ENCODE results near the gene PGLYRP4.

Gene PGLYRP4

DNA sequence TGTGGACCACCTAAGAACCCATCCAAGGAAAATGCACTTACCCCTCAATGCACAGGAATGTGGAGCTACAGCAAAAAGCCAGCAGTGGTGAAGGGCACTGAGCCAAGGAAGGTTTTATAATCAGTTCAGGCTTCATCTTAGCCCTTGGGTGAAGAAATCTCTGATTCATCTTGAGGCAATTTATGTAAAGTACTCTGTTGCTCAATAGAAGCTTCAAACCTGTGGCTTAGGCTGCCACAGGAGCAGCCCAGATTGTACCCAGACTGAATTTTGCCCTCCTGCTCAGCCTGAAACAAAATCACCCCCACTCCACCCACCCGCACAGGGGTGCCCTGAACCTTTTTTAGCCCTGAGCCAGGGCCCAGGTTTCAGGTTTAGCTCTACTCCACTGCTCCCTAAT lies 26.9 kb upstream of the PGLYRP4 start, which contains the start of gene S100A12:
S100A12 (minus strand) TSS at position 111 of the 400 bp plus-strand sequence. CDS start 1,029 bp downstream, outside the sequence.
- TF ChIP-seq ZFX (IDR thresholded peaks at IDR 0.05; ENCODE audit: borderline replicate concordance) = no peak
- TF ChIP-seq, protein P1, sequence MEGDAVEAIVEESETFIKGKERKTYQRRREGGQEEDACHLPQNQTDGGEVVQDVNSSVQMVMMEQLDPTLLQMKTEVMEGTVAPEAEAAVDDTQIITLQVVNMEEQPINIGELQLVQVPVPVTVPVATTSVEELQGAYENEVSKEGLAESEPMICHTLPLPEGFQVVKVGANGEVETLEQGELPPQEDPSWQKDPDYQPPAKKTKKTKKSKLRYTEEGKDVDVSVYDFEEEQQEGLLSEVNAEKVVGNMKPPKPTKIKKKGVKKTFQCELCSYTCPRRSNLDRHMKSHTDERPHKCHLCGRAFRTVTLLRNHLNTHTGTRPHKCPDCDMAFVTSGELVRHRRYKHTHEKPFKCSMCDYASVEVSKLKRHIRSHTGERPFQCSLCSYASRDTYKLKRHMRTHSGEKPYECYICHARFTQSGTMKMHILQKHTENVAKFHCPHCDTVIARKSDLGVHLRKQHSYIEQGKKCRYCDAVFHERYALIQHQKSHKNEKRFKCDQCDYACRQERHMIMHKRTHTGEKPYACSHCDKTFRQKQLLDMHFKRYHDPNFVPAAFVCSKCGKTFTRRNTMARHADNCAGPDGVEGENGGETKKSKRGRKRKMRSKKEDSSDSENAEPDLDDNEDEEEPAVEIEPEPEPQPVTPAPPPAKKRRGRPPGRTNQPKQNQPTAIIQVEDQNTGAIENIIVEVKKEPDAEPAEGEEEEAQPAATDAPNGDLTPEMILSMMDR (IDR thresholded peaks at IDR 0.05) = no peak
- no peak within 1 kb of the TSS for H3K27ac ChIP-seq

DNA sequence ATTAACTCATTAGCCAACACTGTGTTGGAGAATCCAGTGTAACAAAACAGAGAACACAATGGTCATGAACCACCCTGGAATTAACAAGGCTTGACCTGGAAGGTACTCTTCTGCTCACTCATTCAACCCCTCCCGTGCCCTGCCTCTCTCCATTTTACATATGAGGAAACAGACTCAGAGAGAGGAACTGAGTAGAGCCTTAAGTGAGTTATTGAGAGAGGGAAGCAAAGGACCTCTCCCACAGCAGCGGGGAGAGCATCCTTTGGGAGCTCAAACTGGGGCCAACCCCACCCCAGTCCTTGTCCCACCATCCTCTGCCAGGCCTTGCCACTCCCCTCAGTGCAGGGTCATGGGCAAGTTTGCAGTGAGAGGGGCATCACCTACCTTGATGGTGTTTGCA lies 25.4 kb upstream of the PGLYRP4 start:
- TF ChIP-seq, protein P1 (IDR thresholded peaks at IDR 0.05) = no peak
- TF ChIP-seq ZFX (IDR thresholded peaks at IDR 0.05; ENCODE audit: borderline replicate concordance) = no peak
- H3K27ac ChIP-seq = no peak overlapping the region

DNA sequence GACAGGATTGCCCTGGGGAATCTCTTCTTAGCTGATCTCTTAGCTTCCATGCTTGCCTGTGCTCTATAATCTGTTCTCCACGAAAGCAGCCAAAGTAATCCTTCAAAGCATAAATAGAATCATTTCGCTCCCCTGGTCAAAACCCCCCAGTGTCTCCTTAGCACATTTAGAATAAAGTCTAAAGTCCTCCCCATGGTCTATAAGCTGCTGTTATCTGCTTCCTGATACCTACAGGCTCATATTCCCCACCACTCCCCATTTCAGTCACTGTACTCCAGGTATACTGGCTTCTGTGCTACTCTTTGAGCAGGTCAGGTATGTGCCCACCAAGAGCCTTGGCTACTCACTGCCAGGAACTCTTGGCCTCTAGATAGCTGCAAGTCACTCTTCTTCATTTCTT lies 23.9 kb upstream of the PGLYRP4 start:
- TF ChIP-seq, protein P1 (IDR thresholded peaks at IDR 0.05) = no peak
- no peak for TF ChIP-seq ZFX (IDR thresholded peaks at IDR 0.05; ENCODE audit: borderline replicate concordance)
- no peak overlapping the region for H3K27ac ChIP-seq

DNA sequence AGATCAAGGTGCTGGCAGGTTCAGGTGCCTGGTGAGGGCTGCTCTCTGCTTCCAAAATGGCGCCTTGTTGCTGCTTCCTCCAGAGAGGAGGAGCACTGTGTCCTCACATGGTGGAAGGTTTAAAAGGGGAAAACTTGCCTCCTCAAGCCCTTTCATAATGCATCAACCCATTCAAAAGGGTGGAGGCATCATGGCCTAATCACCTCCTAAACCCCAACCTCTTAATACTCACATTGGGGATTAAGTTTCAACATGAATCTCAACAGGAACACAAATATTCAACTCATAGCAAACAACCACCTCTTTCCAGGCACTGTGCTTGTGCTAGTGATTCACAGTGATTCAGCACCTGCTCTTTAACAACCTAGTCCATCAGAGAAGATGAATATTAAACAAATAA lies 22.6 kb upstream of the PGLYRP4 start:
- no peak overlapping the region for H3K27ac ChIP-seq
- TF ChIP-seq, protein P1 (IDR thresholded peaks at IDR 0.05) = no peak
- TF ChIP-seq ZFX (IDR thresholded peaks at IDR 0.05; ENCODE audit: borderline replicate concordance) = no peak

DNA sequence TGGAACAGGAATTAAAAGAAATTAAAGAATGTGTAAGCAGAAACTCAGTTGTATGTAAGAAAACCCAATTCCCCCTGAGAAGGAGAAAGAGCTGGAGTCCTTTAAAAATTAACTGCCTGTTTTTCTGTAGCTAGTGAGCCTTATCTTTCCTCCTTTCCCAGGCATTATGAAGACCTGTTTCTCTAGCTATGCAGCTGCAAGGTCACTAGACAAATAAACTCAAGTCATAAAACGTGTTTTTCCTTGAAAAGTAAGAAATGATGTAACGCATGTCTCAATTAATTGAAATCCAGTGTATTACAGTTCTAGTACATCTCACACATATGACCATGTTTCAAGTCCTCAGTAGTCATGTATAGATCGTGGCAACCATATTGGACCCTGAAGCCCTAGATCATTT lies 21.5 kb upstream of the PGLYRP4 start:
- H3K27ac ChIP-seq = no peak overlapping the region
- TF ChIP-seq, protein P1 (IDR thresholded peaks at IDR 0.05) = no peak
- no peak for TF ChIP-seq ZFX (IDR thresholded peaks at IDR 0.05; ENCODE audit: borderline replicate concordance)

DNA sequence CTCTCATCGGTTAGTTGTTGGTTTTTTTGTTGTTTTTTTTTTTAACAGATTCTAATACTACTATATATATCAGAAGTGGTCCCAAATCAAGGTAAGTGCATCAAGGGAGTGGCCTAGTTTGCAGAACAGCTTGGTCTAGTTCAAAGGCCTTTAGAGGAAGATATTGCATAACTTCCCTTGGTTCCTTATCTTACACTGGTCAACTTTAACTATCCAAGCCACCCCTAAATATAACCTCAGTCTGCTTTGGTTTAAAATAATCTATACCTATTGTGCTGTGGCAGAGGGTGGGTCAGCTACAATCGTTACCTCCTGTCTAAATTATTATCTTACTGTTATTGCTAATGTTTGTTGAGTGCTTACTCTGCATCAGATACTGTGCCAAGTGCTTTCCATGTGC lies 19.9 kb upstream of the PGLYRP4 start:
- TF ChIP-seq, protein P1 (IDR thresholded peaks at IDR 0.05) = no peak
- no peak for TF ChIP-seq ZFX (IDR thresholded peaks at IDR 0.05; ENCODE audit: borderline replicate concordance)
- no peak overlapping the region for H3K27ac ChIP-seq

DNA sequence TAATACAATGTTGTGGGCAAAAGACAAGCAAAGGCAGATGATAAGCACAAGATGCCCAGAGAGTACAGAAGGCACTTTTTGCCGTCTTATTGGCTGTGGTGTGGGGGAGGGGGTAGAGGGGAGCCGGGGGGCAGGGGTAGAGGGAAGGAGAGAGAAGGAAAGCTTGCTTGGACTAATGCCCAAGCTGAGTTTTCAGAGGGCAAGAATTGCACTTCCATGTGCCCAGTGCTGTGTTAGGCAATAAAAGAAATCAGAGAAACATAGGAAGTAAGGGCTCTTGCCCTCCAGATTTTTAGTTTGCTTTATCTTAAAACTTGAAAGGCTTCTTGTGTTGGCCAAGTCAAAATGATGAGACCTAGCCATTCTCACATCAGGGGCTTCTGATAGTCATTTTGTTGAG lies 18.4 kb upstream of the PGLYRP4 start:
- no peak overlapping the region for H3K27ac ChIP-seq
- TF ChIP-seq ZFX (IDR thresholded peaks at IDR 0.05; ENCODE audit: borderline replicate concordance) = no peak
- TF ChIP-seq, protein P1 (IDR thresholded peaks at IDR 0.05) = no peak

Data from 22Rv1 (cell line).